Activated CD8-positive, alpha-beta memory T cell treated with anti-CD3 and anti-CD28 coated beads for 36 hours (primary cell): Measurements from ENCODE around the gene HMX3. TPM values are rescaled to one million over a fixed set of nuclear protein-coding genes. Genes with fewer than 3 reads are reported as not detected.
"Not testable (repeated sequence)": the region's sequence is repeated elsewhere in the genome, so short reads cannot be mapped to it uniquely, and the experiment has no call there.

Source experiments
- CTCF ChIA-PET: fragments of 350-600 bp; sonication (Branson Sonifier 250); formaldehyde crosslinking; loops from one replicate; lab custom pipeline; 2021; ENCODE audit warnings: antibody characterized with exemption; lab: Charles Lee
- POLR2A ChIA-PET: fragments of 350-600 bp; sonication (Branson Sonifier 250); formaldehyde crosslinking; loops from one replicate; lab custom pipeline; 2021; ENCODE audit warnings: antibody characterized with exemption; lab: Charles Lee
- total RNA-seq, 2 experiments: library from RNA; stranded (reverse); gene quantifications; one replicate each; pipeline ENCODE4 v1.2.3, GENCODE V29; 2021

HMX3 gene
- total RNA-seq, 2 experiments from 2014 or later = 0.25 to 0.42 TPM

- ChIA-PET CTCF (no interaction called here), POLR2A (interaction anchor here (0.6 to 0.8 kb wide), 2 partner anchors 86 to 113 kb away, joined by 3 to 4 read pairs; no protein-coding TSS in a partner anchor)
Observed at GRCh38 chr10:123156078-123156477, 20.3 kb downstream of the HMX3 start.

DNA sequence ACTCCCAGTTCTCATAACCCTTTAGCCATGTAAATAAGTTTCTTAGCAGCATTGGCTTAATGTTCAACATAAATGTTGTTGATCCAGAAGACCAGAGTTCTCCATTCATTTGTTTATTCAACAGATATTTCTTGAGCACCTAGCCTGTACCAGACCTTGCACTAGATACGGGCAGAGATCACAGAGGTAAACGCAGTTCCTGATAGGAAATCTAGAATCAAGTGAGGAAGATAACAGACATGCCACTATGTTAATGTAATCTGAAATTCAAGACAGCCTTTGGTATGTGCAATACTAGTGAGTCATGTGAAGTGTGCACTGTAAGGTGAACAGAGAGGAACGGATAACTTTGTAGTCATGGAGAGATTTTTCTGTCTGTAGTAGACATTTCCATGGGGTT is 21.4 kb downstream of the HMX3 start:
- CTCF ChIA-PET = no interaction called here
- POLR2A ChIA-PET = no interaction called here

DNA sequence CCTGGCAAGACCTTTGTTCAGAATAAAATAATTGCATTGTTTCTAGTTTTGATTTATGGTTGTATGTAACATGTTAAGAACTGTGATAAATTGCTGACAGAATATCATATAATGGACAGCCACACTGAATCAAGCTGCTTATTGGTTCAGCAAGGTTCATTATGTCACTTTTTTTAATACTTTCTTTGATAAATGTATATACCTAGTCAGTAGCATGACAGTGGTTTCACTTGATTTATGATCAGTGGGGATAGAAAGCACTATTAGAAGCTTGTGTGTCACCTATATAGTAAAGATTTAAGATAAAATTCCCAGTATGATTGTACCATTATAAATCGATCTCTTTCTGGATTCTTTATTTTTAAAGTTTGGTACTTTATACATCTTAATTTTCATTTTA is 22.9 kb downstream of the HMX3 start:
- ChIA-PET POLR2A (interaction anchor here (0.6 kb wide), 1 partner anchor 12 kb away, joined by 4 read pairs; no protein-coding TSS in a partner anchor), CTCF (no interaction called here)

DNA sequence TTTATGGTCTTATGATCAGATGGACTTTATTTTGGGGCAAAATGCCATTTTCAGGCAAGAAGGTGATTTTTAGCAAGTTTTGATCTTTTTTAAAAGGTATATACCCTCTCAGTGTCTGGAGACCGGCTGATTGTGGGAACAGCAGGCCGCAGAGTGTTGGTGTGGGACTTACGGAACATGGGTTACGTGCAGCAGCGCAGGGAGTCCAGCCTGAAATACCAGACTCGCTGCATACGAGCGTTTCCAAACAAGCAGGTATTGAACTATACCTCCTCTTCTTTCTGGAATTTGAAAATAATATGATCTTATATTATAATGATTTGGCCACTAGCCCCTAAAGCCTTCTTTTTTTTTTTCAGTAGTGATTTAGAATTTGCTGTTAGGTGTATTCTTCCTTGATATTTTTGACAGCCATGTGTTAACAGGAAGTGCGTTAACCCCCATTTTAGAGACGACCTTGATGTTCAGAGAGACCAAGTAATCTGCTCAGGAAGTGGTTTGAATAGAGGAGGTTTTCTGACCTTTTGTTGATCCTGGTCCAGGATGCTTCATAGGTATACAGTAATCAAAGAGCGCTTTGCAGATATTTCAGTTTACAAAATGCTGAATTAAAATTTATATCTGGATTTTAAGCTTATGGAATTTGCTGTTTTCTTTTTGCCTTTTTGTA is 24.7 kb downstream of the HMX3 start:
- CTCF ChIA-PET = no interaction called here
- POLR2A ChIA-PET = interaction anchor here (0.7 kb wide), 1 partner anchor 10 kb away, joined by 3 read pairs; no protein-coding TSS in a partner anchor

GRCh38 chr10:123164319-123164718 is 28.5 kb downstream of the HMX3 start:
- ChIA-PET POLR2A (no interaction called here), CTCF (interaction anchor here (1.3 kb wide), 1 partner anchor 31 kb away, joined by 3 read pairs; no protein-coding TSS in a partner anchor)

DNA sequence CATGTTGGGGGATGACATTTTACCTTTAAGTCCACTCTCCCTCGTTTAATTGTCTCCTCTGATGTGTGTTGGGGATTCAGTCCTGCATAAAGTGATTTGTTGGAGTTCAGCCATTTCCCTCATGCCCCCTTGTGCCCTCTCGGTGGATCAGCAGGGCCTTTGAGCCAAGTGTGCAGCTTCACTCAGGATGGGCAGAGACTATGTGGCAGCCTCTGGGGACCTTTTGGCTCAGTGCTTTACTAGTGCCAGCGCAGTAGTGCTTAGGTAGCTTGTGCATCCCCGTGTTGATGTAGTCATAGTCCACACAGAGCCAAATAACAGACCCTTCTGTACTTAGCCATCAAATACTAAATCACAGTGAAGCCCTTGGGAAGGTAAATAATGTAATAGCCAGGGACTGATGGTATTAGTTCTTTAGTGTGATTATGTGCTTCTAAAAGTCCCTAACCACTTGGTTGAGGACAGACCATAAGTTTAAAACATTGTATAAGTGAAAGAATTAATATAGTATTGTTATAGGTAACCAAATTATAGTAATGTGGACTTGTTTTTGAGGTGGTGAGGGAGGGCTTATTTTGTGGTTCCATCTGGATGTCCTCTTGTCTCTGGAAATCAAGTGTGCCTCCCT is 29.8 kb downstream of the HMX3 start:
- POLR2A ChIA-PET = no interaction called here
- CTCF ChIA-PET = interaction anchor here (0.7 kb wide), 1 partner anchor 998 kb away, joined by 3 read pairs; no protein-coding TSS in a partner anchor

GRCh38 chr10:123166618-123167017 is 30.8 kb downstream of the HMX3 start:
- POLR2A ChIA-PET = interaction anchor here (0.6 kb wide), 1 partner anchor 99 kb away, joined by 3 read pairs; no protein-coding TSS in a partner anchor
- CTCF ChIA-PET = interaction anchor here (1.3 kb wide), 1 partner anchor 13 kb away, joined by 3 read pairs; the partner anchor contains the start of gene BUB3

DNA sequence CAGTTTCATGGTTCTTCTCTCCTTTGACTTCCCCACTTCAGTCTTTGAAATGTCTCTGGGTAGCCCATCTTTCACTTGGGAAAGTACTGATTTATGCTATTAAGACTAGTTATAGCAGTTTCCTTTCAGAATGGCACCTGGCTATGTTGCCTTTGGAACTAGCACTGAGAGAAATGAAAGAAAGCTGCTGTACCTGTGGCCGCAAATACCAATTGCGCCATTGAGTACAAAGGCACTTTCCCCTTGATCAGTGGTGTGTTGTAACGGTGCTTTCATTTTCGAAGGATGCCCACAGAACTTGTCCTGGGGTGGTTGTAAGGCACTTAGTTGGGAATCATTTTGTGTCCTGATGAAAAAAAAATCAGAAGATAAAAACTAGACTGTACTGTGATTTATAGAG is 35.2 kb downstream of the HMX3 start:
- CTCF ChIA-PET = no interaction called here
- POLR2A ChIA-PET = interaction anchor here (0.6 kb wide), 1 partner anchor 12 kb away, joined by 4 read pairs; no protein-coding TSS in a partner anchor

GRCh38 chr10:123171616-123172015 is 35.8 kb downstream of the HMX3 start:
- CTCF ChIA-PET, POLR2A ChIA-PET: not testable (repeated sequence)

DNA sequence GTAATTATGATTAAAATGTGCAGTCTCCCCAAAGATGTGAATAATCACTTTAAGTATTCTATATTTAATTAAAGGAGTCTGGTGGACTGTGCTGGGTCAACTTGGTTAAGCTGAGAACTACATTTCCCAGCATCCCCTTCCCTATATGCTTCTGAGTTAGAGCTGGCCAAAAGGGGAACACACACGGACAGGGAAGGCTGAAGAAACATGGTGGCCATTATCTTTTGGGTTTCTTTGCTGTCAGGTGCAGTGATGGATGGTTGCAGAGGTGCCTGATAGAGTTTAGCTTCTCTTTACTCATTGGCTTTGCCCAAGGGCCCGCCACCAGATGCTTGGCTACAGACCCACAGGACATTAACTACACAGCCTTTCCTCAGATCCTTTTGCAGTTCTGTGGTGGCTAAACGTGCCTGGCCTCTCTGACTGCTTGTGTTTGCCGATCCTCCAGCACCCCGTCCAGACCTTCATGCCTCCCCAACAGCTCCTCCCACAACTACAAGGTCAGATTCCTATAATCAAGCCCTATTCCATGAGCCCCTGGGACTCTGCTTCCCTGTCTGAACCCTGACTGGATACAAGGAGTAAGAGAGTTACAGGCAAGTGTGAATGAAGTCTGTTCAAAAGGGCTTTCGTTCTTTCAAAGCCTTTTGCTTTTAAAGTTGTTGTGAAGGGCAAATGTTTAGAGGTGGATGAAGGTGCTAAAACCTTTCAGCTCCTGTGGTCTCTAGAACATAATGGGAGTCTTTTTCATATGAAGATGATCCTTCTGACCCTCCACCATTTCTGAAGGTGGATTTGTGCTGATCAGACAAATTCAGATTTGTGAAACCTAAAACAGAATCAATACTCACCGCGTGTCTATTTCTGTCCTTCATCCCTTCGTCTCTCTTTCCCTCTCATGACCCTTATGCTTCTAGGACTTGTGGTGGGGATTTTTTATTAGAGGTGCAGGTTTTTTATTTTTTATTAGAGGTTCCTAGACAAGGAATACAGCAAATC is 39.9 kb downstream of the HMX3 start:
- ChIA-PET CTCF (no interaction called here), POLR2A (no interaction called here)

DNA sequence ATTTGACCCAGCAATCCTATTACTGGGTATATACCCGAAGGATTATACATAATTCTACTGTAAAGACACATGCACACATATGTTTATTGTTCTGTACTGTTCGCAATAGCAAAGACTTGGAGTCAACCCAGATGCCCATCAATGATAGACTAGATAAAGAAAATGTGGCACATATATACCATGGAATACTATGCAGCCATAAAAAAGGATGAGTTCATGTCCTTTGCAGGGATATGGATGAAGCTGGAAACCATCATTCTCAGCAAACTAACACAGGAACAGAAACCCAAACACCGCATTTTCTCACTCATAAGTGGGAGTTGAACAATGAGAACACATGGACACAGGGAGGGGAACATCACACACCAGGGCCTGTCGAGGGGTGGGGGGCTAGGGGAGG is 42.6 kb downstream of the HMX3 start:
- CTCF ChIA-PET, POLR2A ChIA-PET: not testable (repeated sequence)

DNA sequence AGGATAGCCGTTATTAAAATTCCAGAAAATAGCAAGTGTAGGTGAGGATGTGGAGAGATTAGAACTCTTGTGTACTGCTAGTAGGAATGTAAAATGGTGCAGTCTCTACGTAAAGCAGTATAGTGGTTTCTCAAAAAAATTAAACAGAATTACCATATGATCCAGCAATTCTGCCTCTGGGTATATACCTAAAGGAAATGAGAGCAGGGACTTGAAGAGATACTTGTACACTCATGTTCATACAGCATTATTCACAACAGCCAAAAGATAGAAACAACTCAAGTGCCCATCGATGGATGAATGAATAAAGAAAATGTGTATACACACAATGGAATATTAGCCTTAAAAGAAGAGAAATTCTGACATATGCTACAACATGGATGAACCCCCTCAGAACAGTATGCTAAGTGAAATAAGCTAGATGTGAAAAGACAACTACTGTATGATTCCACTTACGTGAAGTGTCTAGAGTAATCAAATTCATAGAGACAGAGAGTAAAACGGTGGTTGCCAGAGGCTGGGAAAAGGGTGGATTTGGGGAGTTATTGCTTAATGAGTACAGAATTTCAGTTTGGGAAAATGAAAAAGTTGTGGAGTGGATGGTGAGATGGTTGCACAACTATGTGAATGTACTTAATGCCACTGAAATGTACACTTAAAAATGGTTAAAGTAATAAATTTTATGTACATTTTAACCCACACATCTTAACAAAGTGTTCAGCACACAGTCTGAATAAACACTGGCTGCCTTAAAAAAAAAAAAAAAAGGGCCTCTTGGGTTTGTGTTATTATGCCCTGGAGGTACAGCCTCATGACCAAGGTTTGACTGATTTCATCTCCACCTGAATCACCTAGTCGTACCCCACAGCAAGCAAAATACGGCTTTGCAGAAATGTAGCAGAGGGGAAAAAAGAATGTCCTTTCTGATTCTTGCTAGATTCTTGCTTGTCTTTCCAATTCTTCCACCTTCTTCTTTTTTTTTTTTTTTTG is 44.6 kb downstream of the HMX3 start:
- POLR2A ChIA-PET = no interaction called here
- CTCF ChIA-PET = no interaction called here

- POLR2A ChIA-PET = no interaction called here
Observed at GRCh38 chr10:123183724-123184123, 48.0 kb downstream of the HMX3 start.

DNA sequence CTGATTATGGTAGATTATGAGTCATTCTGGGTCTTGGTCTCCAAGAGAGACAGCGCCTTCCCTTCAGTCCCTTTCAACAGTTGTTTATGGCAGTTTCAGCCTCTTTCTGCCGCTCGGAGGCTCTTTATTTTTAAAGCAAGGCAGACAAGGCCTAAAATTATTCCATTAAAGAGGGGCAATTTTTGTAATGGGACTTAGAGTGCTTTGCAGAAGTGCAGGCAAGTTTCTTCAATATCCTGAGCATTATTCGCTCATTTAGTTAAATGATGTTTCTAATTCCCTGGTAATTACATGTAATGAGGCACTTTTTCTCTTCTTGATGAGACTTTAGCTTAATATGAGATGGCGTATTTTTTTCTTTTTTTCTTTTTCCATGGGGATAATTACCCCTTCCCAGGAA is 52.0 kb downstream of the HMX3 start:
- POLR2A ChIA-PET = no interaction called here
- CTCF ChIA-PET = no interaction called here

More at GRCh38 chr10:123183724-123184123, 48.0 kb downstream of the HMX3 start:
- CTCF ChIA-PET = no interaction called here
